ENCODE results near the gene IPO7. TPM values are rescaled to one million over a fixed set of nuclear protein-coding genes. Genes with fewer than 3 reads are reported as not detected.

Gene IPO7
- total and polyA plus RNA-seq, 10 of the 15 experiments (the other 5 are each of a cell fraction or from before 2014, with no cell fraction given), result 5.0 to 51.4 (median 30.6) TPM

DNA sequence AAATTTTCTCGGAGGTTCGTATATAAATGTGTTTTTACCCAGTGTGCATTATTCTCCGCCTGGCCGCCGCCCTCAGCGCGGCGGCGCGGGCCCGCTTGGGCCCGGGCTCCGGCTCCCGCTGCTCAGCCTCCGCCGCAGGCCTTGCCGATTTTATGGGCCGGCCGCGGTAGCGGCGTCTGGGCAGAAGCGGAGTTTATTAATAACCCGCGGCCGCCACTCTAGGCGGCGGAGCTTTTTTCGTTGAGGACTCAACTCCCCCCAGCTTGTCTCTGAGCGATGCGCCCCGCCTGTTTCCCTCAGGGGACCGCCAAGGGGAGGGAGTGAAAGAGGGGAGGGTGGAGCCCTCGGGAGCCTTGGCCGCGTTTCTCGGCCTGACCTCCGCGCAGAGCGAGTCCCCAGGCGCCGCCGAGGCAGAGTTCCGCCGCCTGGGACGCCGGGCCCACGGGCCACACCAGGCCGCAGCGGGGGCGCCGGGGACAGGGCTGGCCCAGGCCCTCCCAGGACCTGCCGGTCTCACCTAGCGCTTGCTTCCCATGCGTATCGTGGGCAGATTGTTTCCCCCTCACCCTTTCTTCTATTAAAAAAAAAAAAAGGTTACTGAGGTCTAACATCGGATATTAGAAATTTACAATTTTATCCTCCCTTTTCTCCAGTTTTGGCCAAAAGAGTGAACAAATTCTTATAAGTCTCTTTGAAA is 76.8 kb downstream of the IPO7 start (continued):
- peak; percentile 20; the same call in 1 of the 2 replicates for TF ChIP-seq ZNF384 (IDR thresholded peaks at IDR 0.05; ENCODE audit: borderline replicate concordance, low read depth, low read length)
- TF ChIP-seq GABPA (IDR thresholded peaks at IDR 0.05; ENCODE audit: low read depth), result no peak
- no peak for TF ChIP-seq NFYB (IDR thresholded peaks at IDR 0.05; ENCODE audit: insufficient read depth, low read depth, low read length)
- peak; percentile 61; the same call in 1 of the 2 replicates for TF ChIP-seq SMARCA5 (IDR thresholded peaks at IDR 0.05)
- TF ChIP-seq FOXM1 (IDR thresholded peaks at IDR 0.05; ENCODE audit: low read depth, low read length), result no peak; the same call in 1 of the 2 replicates
- peak; percentile 65; the same call in 1 of the 2 replicates for TF ChIP-seq ZNF207 (IDR thresholded peaks at IDR 0.05; ENCODE audit: borderline replicate concordance)
- TF ChIP-seq USF1 (IDR thresholded peaks at IDR 0.05; ENCODE audit: borderline replicate concordance, extremely low read length, insufficient read depth, low read depth, low read length), result no peak
- no peak for TF ChIP-seq CREB1 (IDR thresholded peaks at IDR 0.05; ENCODE audit: low read depth)
- TF ChIP-seq BRCA1 (IDR thresholded peaks at IDR 0.05; ENCODE audit: low read depth, low read length), result no peak
- no peak for TF ChIP-seq BCLAF1 (IDR thresholded peaks at IDR 0.05)
- TF ChIP-seq, protein P1, sequence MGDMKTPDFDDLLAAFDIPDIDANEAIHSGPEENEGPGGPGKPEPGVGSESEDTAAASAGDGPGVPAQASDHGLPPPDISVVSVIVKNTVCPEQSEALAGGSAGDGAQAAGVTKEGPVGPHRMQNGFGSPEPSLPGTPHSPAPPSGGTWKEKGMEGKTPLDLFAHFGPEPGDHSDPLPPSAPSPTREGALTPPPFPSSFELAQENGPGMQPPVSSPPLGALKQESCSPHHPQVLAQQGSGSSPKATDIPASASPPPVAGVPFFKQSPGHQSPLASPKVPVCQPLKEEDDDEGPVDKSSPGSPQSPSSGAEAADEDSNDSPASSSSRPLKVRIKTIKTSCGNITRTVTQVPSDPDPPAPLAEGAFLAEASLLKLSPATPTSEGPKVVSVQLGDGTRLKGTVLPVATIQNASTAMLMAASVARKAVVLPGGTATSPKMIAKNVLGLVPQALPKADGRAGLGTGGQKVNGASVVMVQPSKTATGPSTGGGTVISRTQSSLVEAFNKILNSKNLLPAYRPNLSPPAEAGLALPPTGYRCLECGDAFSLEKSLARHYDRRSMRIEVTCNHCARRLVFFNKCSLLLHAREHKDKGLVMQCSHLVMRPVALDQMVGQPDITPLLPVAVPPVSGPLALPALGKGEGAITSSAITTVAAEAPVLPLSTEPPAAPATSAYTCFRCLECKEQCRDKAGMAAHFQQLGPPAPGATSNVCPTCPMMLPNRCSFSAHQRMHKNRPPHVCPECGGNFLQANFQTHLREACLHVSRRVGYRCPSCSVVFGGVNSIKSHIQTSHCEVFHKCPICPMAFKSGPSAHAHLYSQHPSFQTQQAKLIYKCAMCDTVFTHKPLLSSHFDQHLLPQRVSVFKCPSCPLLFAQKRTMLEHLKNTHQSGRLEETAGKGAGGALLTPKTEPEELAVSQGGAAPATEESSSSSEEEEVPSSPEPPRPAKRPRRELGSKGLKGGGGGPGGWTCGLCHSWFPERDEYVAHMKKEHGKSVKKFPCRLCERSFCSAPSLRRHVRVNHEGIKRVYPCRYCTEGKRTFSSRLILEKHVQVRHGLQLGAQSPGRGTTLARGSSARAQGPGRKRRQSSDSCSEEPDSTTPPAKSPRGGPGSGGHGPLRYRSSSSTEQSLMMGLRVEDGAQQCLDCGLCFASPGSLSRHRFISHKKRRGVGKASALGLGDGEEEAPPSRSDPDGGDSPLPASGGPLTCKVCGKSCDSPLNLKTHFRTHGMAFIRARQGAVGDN (IDR thresholded peaks at IDR 0.05), result peak; percentile 84
- TF ChIP-seq ZNF592 (IDR thresholded peaks at IDR 0.05), result peak; percentile 77
- no peak for TF ChIP-seq FOS (IDR thresholded peaks at IDR 0.05; ENCODE audit: borderline replicate concordance, extremely low read depth, insufficient read length)
- TF ChIP-seq, protein P2, sequence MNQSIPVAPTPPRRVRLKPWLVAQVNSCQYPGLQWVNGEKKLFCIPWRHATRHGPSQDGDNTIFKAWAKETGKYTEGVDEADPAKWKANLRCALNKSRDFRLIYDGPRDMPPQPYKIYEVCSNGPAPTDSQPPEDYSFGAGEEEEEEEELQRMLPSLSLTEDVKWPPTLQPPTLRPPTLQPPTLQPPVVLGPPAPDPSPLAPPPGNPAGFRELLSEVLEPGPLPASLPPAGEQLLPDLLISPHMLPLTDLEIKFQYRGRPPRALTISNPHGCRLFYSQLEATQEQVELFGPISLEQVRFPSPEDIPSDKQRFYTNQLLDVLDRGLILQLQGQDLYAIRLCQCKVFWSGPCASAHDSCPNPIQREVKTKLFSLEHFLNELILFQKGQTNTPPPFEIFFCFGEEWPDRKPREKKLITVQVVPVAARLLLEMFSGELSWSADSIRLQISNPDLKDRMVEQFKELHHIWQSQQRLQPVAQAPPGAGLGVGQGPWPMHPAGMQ (IDR thresholded peaks at IDR 0.05; ENCODE audit: borderline replicate concordance), result no peak
- TF ChIP-seq YY1 (IDR thresholded peaks at IDR 0.05; ENCODE audit: low read depth, low read length), result no peak

All from GM12878 (cell line).